GM20000 (cell line): ENCODE data around the gene CCR2.
"Not testable (repeated sequence)": the region's sequence is repeated elsewhere in the genome, so short reads cannot be mapped to it uniquely, and the experiment has no call there.

Source experiments
- DNase-seq: peaks from one replicate; pipeline ENCODE4 v3.0.0; 2012; ENCODE audit warnings: low spot score
- TF ChIP-seq, protein P1 (sequence below): IDR thresholded peaks from 2 replicates; pipeline ENCODE4 v1.5.1; 2012; ENCODE audit warnings: mild to moderate bottlenecking, control low read depth; ENCODE audit errors: extremely low read depth, missing control alignments

The CCR2 gene

DNA sequence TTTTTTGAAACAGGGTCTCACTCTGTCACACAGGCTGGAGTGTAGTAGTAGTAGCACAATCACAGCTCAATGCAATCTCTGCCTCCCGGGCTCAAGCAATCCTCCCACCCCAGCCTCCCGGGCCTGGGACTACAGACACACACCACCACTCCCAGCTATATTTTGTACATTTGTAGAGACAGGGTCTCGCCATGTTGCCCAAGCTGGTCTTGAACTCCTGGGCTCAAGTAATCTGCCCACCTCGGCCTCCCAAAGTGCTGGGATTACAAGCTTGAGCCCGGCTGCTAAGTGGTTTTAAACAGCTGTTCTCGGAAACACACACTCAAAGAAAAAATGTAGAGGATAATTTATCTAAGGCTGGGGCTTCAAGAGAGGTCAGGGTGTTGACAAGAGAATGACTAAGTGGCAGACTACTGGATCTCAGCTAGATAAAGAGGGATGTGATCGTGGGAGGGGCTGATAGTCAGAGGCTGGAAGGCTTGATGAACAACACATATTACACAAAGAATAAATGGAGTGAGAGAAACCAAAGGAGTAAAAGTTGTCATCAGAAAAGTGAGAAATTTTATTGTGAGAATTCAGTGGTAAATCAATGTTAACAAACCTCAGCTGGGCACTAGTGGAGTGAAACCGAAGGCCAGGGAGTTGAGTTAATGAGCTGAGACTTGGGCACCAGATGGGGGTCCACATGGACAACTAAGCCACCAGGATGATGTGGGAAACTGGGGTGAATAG lies 46.3 kb downstream of the CCR2 start:
- TF ChIP-seq, protein P1, sequence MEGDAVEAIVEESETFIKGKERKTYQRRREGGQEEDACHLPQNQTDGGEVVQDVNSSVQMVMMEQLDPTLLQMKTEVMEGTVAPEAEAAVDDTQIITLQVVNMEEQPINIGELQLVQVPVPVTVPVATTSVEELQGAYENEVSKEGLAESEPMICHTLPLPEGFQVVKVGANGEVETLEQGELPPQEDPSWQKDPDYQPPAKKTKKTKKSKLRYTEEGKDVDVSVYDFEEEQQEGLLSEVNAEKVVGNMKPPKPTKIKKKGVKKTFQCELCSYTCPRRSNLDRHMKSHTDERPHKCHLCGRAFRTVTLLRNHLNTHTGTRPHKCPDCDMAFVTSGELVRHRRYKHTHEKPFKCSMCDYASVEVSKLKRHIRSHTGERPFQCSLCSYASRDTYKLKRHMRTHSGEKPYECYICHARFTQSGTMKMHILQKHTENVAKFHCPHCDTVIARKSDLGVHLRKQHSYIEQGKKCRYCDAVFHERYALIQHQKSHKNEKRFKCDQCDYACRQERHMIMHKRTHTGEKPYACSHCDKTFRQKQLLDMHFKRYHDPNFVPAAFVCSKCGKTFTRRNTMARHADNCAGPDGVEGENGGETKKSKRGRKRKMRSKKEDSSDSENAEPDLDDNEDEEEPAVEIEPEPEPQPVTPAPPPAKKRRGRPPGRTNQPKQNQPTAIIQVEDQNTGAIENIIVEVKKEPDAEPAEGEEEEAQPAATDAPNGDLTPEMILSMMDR, result no peak
- DNase-seq, result no peak

DNA sequence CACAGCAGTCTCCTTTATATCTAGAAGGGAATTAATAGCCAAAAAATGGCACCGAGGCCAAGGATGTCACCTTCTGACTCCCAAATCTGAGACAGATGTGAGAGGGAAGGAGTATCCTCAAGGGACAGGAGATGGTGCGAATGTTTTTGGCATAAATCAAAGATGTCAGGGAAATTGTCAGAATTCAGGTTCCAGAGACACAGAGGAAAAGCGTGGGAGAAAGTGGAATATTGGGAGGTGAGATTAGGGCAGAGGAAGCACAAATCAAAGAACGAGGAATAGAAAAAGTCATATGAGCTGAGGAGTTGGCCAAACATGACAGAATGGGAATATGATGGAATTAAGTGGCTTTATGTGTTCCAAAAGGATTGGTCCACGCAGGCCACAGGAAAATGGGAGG lies 46.9 kb downstream of the CCR2 start:
- DNase-seq, result no peak
- TF ChIP-seq, protein P1, result no peak

DNA sequence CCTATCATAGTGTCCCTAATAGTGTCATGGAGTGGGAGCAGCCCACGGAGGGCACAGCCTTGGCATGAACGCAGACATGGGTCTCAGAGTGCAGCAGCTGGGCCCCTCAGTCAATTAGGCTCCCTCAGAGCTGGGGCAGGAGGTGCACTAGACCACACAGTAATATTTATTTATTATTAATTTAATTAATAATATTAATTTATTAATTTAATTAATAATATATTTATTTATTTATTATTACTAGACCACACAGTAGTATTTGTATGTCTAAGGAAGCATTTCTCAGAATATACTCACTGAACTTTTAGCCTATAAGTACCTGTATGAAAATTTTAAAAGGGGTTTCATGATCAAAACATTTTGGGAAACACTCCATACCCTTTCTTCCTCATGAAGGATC lies 47.7 kb downstream of the CCR2 start:
- DNase-seq, result no peak
- TF ChIP-seq, protein P1, result no peak

DNA sequence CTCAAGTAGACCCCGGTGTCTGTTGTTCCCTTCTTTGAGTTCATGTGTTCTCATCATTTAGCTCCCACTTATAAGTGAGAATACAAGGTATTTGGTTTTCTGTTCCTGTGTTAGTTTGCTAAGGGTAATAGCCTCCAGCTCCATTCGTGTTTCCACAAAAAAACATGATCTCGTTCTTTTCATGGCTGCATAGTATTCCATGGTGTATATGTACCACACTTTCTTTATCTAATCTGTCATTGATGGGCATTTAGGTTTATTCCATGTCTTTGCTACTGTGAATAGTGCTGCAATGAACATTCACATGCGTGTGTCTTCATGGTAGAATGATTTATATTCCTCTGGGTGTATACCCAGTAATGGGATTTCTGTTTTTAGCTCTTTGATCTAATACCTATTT lies 49.0 kb downstream of the CCR2 start:
- DNase-seq, result not testable (repeated sequence)

DNA sequence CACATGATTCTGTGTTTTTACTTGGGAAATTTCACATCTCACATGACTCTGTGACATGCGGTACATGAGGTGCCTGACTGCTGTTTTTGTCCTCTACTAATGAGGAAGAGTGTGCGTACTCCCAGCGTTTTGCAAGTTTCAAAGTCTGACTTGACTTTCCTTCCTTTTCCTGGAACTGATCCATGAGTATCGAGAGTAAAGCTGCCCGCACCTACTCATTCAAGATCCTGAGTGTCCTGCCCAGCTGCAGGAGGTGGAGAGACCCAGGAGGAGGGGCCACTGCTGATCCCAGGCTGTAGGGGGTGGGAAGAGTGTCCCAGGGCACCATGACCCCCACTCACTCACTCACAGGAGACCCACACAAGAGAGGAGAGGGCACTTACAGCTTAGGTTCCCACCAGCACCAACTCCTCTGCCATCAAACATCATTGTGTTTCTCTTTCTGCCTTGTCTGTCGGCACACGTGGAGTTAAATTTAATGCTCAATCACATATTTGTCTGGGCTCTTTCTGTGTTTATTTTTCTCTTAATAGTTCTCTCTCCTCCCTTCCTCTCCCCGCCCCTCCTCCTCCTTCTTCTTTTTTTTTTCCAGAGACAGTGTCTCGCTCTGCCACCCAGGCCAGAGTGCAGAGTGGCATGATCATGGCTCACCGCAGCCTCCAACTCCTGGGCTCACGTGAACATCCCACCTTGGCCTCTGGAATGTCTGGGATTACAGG lies 51.5 kb downstream of the CCR2 start:
- DNase-seq, result no peak
- TF ChIP-seq, protein P1, result no peak

DNA sequence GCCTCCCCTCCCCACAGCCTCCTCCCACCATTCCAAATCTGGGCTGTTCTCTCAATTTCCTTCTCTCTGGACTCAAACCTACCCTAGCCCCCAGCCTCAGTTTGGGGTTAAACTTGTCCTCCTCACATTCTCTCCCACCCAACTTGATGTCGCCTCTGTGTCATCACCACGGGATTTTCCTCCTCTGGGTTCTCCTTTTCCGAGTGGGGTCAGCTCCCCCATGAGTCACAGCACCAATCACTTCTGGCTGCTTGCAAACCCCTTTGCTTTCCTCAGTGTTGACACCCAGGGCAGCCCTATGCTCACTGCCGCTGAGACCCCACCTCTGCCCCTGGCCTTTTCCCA lies 52.5 kb downstream of the CCR2 start:
- TF ChIP-seq, protein P1, result no peak
- no peak for DNase-seq

DNA sequence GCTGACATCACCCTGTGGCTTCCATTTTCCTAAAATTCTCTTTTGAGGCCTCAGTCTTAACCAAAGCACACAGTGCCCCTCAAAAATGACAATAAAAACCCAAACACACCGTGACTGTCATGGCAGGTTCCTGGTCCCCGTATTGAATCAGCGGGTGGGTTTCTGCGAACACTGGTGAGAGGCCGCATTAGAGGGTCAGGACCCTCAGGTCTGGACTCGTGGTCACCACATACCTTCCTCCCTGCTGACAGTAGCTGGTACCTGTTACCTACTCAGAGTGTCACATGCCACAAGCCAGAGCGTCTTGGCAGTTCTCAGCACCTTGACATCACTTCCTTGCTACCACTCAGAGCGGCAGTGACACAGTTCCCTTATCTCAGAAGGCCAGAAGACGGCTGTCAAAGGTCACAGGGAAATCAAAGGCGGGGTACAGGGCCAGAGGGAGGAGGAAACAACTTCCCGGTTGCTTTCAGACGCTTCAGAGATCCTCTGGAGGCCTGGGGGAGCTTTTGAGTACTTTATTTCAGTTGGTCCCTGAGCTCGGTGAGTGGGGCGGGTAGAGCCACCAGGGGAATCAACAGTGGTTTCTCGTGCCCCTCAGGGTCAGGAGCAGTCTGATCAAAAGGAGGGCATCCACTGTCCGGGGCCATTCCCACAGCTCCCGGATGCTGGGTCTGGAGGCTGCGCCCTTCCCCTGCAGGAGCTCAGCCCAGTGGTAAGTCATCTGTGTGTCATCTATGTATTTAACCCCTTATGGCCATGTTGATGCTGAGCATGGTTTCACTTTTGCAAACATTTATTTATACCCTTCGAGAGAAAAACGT lies 53.1 kb downstream of the CCR2 start, which contains the start of the genes CCR5AS and CCRL2:
Gene CCR5AS, minus strand, starts transcription at position 279 of the 824 bp plus-strand sequence.
Gene CCRL2, plus strand, starts transcription at position 472 of the 824 bp plus-strand sequence. CDS start 821 bp downstream, outside the sequence.
- TF ChIP-seq, protein P1, result no peak
- DNase-seq, result peak; percentile 61
